SK-MEL-5 (cell line): ENCODE data around the gene AGAP1. TPM values are rescaled to one million over a fixed set of nuclear protein-coding genes. Genes with fewer than 3 reads are reported as not detected.

Source experiments
- DNase-seq: peaks from one replicate; pipeline ENCODE4 v3.0.0-alpha.2; 2016; ENCODE audit warnings: low read depth, low spot score
- in situ Hi-C: cut with HindIII; loops from 2 replicates; pipeline ENCODE4 v1.10.0; 2016; ENCODE audit warnings: low sequenced_read_pairs, high pct_unique_total_duplicates, low pct_unique_long_range_greater_than_20kb
- total RNA-seq: library from RNA; depleted of rRNA; stranded (reverse); fragments of >200 nt; shearing (Covaris generic); gene quantifications from 2 replicates; pipeline ENCODE4 v1.2.3, GENCODE V29; 2014

AGAP1 gene
- total RNA-seq, 1 experiment from 2014 or later, result 16.4 TPM

- in situ Hi-C loops, result no loop called here
- no peak for DNase-seq
Observed at GRCh38 chr2:235618039-235618438, 124.2 kb downstream of the AGAP1 start.

- in situ Hi-C loops, result no loop called here
Observed at GRCh38 chr2:235619544-235619943, 125.7 kb downstream of the AGAP1 start.

GRCh38 chr2:235621736-235622135, 127.9 kb downstream of the AGAP1 start:
- in situ Hi-C loops, result no loop called here
- no peak for DNase-seq

More at GRCh38 chr2:235619544-235619943, 125.7 kb downstream of the AGAP1 start:
- no peak for DNase-seq

GRCh38 chr2:235623111-235623510, 129.3 kb downstream of the AGAP1 start:
- no peak for DNase-seq
- in situ Hi-C loops, result no loop called here

- in situ Hi-C loops, result no loop called here
- no peak for DNase-seq
Observed at GRCh38 chr2:235623752-235624151, 129.9 kb downstream of the AGAP1 start.

GRCh38 chr2:235626658-235627057, 132.8 kb downstream of the AGAP1 start:
- in situ Hi-C loops, result no loop called here
- DNase-seq, result no peak

GRCh38 chr2:235627682-235628081, 133.8 kb downstream of the AGAP1 start:
- in situ Hi-C loops, result no loop called here
- no peak for DNase-seq

GRCh38 chr2:235630718-235631296, 137.0 kb downstream of the AGAP1 start:
- in situ Hi-C loops, result no loop called here
- DNase-seq, result no peak

GRCh38 chr2:235634435-235635158, 140.8 kb downstream of the AGAP1 start:
- in situ Hi-C loops, result no loop called here
- DNase-seq, result no peak

- in situ Hi-C loops, result no loop called here
- no peak for DNase-seq
Observed at GRCh38 chr2:235636546-235636945, 142.7 kb downstream of the AGAP1 start.

GRCh38 chr2:235637896-235638295, 144.1 kb downstream of the AGAP1 start:
- in situ Hi-C loops, result no loop called here

GRCh38 chr2:235638541-235639427, 144.9 kb downstream of the AGAP1 start:
- in situ Hi-C loops, result no loop called here
- peak; percentile 42 for DNase-seq

More at GRCh38 chr2:235637896-235638295, 144.1 kb downstream of the AGAP1 start:
- no peak for DNase-seq

GRCh38 chr2:235639428-235639773, 145.6 kb downstream of the AGAP1 start:
- no peak for DNase-seq
- in situ Hi-C loops, result no loop called here

- in situ Hi-C loops, result no loop called here
- no peak for DNase-seq
Observed at GRCh38 chr2:235639885-235640284, 146.0 kb downstream of the AGAP1 start.

GRCh38 chr2:235640377-235640776, 146.5 kb downstream of the AGAP1 start:
- in situ Hi-C loops, result no loop called here
- DNase-seq, result no peak

GRCh38 chr2:235640926-235641723, 147.3 kb downstream of the AGAP1 start:
- in situ Hi-C loops, result no loop called here
- peak; percentile 8 for DNase-seq

- in situ Hi-C loops, result no loop called here
- no peak for DNase-seq
Observed at GRCh38 chr2:235641956-235642355, 148.1 kb downstream of the AGAP1 start.
